GM21423 (cell line): ENCODE results near the gene RALGPS2.

Experiments
- ATAC-seq: cut with Tn5 transposase; IDR thresholded peaks from one replicate; pipeline ENCODE4 v1.9.1; 2021; ENCODE audit warnings: mild to moderate bottlenecking, moderate library complexity; ENCODE audit not compliant: unreplicated experiment

RALGPS2 gene

DNA sequence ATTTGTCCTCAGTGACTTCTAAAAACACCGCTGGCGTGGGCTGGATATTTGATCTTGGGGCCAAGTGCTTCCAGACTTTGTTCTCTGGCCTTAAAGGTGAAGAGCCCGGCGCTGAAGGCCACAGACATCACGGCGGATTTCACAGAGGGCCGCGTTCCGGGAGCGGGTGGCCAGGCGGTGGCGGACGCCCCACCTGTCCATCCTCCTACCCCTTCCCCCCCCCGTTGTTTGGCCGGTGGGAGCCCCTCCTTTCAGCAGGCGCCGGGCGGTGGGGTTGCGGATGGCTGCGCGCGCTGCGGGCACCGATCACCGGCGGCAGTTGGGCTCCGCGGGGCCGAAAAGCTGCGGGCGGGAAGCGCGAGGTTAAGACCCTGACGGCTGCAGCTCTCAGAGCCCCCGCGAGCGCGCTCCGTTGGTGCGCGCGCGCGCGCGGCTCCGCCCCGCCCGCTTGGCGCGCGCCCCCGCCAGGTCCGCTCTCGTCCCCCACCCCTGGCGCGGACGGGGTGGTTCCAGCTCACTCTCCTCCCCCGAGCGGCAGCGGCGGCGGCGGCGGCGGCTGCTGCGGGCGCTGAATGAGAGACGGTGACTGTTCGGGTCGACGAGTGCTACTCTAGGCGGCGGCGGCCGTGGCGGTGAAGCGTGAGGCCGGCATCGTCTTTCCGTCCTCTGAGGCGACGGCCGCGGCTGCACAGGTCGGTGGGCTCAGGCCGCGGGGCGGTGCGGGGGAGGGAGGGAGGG, at the start of gene RALGPS2:
TSS of gene RALGPS2 (plus strand) at position 517 of the 738 bp plus-strand sequence. CDS start 51,521 bp downstream, outside the sequence.
- ATAC-seq: peak; percentile 52

DNA sequence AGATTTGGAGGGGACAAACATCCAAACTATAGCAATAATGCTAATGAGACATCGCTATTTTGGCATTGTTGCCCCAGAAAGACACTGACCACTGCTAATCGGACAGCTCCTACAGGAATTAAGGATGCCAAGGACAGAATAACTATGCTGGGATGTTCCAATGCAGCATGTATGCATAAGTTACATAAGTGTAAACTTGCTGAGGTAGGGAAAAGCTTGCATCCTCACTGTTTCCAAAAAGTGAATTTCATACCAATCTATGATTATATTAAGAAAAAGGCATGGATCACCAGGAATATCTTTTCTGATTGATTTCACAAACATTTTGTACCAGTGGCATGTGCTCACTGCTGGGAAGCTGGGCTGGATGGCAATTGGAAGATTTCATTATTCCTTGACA, 45.8 kb upstream of the RALGPS2 start:
- ATAC-seq: no peak

- ATAC-seq: no peak
Measured at GRCh38 chr1:178682429-178682828, 42.6 kb upstream of the RALGPS2 start.

GRCh38 chr1:178682886-178683285, 42.2 kb upstream of the RALGPS2 start:
- ATAC-seq: no peak

DNA sequence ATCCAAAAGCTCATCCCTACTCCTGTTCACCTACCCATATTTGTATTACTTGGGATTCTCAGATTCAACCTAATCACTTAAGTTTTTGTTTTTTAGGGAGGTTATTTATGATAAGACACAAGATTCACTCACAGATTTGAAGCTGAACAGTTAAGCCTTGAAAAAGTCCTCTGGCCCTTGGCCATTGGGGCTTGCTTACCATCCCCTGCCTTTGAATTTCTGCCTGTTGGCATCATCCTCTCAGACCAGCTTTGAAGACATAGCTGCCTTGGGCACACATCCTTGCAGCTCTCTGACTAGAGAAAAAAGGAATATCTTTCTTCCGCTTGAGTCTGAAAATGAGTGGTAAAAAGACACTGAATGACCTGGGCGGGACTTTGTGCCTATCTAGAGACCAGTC, 41.8 kb upstream of the RALGPS2 start:
- ATAC-seq: no peak

DNA sequence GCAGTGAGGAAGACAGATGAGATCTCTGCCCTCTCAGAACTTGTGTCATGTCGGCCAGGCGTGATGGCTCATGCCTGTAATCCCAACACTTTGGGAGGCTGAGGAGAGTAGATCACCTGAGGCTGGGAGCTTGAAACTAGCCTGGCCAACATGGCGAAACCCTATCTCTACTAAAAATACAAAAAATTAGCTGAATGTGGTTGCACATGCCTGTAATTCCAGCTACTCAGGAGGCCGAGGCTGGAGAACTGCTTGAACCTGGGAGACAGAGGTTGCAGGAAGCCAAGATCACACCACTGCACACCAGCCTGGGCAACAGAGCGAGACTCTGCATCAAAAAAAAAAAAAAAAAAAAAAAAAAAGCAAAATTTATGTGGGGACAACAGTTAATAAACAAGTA, 40.9 kb upstream of the RALGPS2 start:
- no peak for ATAC-seq

GRCh38 chr1:178684542-178685000, 40.5 kb upstream of the RALGPS2 start:
- no peak for ATAC-seq

GRCh38 chr1:178686407-178686806, 38.6 kb upstream of the RALGPS2 start:
- ATAC-seq: no peak

GRCh38 chr1:178688244-178688643, 36.8 kb upstream of the RALGPS2 start:
- no peak for ATAC-seq

DNA sequence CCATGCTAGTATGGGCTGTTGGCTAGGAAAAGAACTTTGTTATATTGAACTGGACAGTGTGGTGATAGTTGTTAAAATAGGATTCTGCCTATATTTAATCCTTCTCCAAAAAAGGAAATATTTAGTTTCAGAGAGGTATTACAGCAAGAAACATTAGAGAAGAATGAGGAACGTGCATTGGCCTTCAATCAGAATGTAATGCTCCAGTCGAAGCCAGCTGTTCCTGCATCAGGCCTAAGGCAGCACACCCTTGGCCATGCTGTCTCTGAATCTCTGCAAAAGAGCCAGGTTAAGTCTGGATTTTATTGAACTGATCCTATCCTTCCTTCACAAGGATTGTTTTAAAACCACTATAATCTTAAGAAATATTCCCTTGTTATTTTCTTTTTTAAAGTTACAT, 35.3 kb upstream of the RALGPS2 start:
- no peak for ATAC-seq

DNA sequence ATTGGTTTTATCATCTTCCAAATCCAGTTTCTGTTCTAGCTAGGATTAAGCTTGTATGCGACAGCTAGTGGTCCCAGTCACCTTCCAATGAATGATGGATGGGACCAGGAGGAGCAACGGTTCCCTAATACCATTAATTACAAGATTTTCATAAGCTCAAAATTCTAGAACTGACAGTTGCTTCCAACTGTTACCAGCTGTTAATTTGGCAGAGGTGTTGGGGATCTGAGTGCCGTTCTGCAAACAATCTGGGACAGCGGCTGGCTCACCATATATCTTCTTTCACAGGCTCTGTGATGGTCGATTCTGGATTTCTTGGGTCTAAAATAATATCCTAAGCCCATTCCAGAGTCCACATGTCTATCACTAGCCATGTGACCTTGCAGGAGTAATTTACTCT, 34.5 kb upstream of the RALGPS2 start:
- no peak for ATAC-seq

DNA sequence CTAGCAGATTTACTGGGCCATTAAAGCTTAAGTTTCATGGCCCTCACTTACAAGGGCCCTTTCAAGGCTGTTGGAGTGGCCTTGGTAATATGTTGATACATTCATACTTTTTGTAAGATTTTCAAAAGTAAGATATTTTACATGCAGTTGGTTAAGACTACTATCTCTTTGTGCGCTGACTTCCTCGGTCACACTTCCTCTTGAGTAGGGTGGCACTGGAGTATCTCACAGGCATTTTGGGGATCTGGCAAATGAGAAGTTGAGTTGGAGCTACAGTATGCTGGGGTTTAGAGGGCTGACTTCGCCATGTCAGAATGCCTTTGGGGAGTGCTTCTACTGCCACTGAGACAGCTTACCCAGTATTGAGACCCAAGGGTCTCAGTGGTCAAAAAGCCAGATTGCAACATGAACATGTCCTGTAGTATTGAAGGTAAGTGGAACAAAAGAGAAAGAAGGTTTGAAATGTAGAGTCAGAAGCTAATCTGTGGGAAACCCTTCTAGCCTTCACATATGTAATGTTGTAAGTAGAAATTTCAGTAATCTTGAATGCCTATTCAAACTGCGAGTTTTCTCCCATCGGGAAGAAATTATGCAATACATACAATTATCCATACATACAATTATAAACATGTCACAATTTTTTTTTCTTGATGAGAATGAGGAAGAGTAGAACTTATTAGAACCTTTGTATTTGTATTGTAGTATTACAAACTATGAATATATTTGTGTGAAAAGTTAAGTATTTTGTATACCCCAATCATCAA, 32.3 kb upstream of the RALGPS2 start:
- no peak for ATAC-seq

DNA sequence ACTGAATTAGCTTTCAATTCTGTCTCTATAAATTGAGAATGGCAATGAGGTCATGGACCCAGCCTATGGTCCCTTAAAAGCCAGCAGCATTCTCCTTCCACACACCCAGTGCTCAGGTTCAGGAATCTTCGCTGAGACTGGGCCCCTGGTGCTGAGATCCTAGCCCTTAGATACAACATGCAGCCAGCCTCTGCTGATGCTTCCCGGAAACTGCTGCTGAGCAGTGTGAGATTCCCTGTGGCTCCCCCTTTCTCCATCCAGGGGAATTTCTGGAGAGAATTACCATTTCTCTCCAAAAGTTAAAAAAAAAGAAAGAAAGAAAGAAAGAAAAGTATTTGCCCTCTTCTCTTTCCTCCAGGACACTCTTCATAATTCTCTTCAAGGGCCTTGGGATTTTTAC, 31.7 kb upstream of the RALGPS2 start:
- no peak for ATAC-seq

- no peak for ATAC-seq
Measured at GRCh38 chr1:178694923-178695525, 30.0 kb upstream of the RALGPS2 start.

DNA sequence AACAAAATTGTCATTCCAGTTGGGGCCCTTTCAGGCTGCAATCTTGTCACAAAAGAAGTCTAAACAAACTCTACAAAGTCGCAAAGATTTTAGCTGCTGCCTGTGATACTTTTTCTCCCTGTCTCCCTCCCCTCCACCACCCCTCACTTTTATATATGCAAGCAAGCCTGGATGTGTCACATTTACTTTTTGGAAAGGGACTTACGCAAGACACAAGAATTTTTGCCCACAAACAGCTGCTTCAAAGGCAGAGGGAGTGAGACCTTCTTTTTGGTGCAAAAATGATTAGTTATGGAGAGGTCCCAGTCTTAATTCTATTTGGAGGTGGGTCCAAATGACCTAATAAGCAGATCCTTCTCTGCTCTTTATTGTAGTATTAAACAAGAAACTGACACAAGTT, 22.9 kb upstream of the RALGPS2 start:
- no peak for ATAC-seq

- no peak for ATAC-seq
Measured at GRCh38 chr1:178704833-178705232, 20.2 kb upstream of the RALGPS2 start.

DNA sequence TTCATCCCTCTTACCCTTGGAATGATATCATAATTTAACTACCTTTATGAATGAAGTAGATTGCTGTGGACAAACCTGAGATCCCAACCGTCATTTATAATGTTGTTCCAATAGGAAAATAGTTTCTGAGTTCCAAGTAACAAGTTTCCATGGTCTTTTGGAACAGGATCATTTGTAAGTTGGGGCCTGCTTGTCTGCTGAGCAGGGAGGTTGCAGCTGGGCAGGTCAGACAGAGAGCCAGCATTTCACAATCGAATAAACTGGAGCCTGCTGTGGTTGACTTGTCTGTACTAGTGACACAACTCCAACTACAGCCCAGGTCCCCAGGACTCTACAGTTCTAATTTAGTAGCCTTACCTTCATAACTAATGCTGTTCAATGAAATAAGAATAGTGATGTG, 18.6 kb upstream of the RALGPS2 start:
- no peak for ATAC-seq

- ATAC-seq: no peak
Measured at GRCh38 chr1:178713259-178713658, 11.8 kb upstream of the RALGPS2 start.

- ATAC-seq: no peak
Measured at GRCh38 chr1:178714453-178714852, 10.6 kb upstream of the RALGPS2 start.

GRCh38 chr1:178716111-178716510, 8.9 kb upstream of the RALGPS2 start:
- ATAC-seq: no peak

GRCh38 chr1:178718520-178718919, 6.5 kb upstream of the RALGPS2 start:
- no peak for ATAC-seq

- ATAC-seq: no peak
Measured at GRCh38 chr1:178723546-178723945, 1.5 kb upstream of the RALGPS2 start.
